PC-3 (cell line): ENCODE data around the gene UTP3. TPM values are rescaled to one million over a fixed set of nuclear protein-coding genes. Genes with fewer than 3 reads are reported as not detected.
"Not testable (repeated sequence)": the region's sequence is repeated elsewhere in the genome, so short reads cannot be mapped to it uniquely, and the experiment has no call there.

Source experiments
- ATAC-seq: fragments of 200-7000 bp; cut with Tn5 transposase; 2 replicates; pipeline ENCODE4 v1.9.1; 2020; ENCODE audit warnings: mild to moderate bottlenecking, moderate library complexity
- BruUV-seq: library from RNA; stranded (reverse); fragments of 400-500 nt; replicated peaks from 2 replicates; lab custom pipeline; 2021; lab: Mats Ljungman, UMichigan
- CTCF ChIA-PET: fragments of 300-600 bp; sonication (Branson Sonifier 250); formaldehyde crosslinking; loops from one replicate; lab custom pipeline; 2022; ENCODE audit warnings: antibody characterized with exemption; lab: Charles Lee
- POLR2A ChIA-PET: fragments of 300-600 bp; sonication (Branson Sonifier 250); formaldehyde crosslinking; loops from one replicate; lab custom pipeline; 2022; ENCODE audit warnings: antibody characterized with exemption; ENCODE audit not compliant: unreplicated experiment; lab: Charles Lee
- DNase-seq: peaks from one replicate; pipeline ENCODE4 v3.0.0-alpha.2; 2015
- H2AFZ ChIP-seq: fragments of 300-600 bp; sonication (generic); 2 replicates; pipeline ENCODE4 v1.6.0; 2016; ENCODE audit warnings: antibody characterized with exemption, low read length
- H3F3A ChIP-seq: fragments of 300-600 bp; sonication (generic); one replicate; pipeline ENCODE4 v1.6.0; 2017; ENCODE audit warnings: antibody characterized with exemption, low read length, control low read depth, mild to moderate bottlenecking; ENCODE audit not compliant: unreplicated experiment
- H3K27ac ChIP-seq: fragments of 300-600 bp; sonication (generic); 2 replicates; pipeline ENCODE4 v1.5.1; 2016; ENCODE audit warnings: mild to moderate bottlenecking, low read length
- H3K27me3 ChIP-seq: fragments of 300-600 bp; sonication (generic); 2 replicates; pipeline ENCODE4 v1.6.1; 2016; ENCODE audit warnings: low read length, mixed read lengths
- H3K36me3 ChIP-seq: fragments of 300-600 bp; sonication (generic); 2 replicates; pipeline ENCODE4 v1.6.1; 2016; ENCODE audit warnings: low read depth, mixed run types, low read length, mixed read lengths
- H3K4me1 ChIP-seq: fragments of 300-600 bp; sonication (generic); 2 replicates; pipeline ENCODE4 v1.5.1; 2016; ENCODE audit warnings: low read length; ENCODE audit not compliant: insufficient read depth
- H3K4me2 ChIP-seq: fragments of 300-600 bp; sonication (generic); 2 replicates; pipeline ENCODE4 v1.6.0; 2016; ENCODE audit warnings: low read length
- H3K4me3 ChIP-seq: fragments of 300-600 bp; sonication (generic); 2 replicates; pipeline ENCODE4 v1.5.1; 2016; ENCODE audit warnings: mild to moderate bottlenecking, low read length, mixed read lengths
- H3K79me2 ChIP-seq: fragments of 300-600 bp; sonication (generic); 2 replicates; pipeline ENCODE4 v1.6.1; 2017; ENCODE audit warnings: low read length, mixed read lengths
- H3K9ac ChIP-seq: fragments of 300-600 bp; sonication (generic); 2 replicates; pipeline ENCODE4 v1.6.0; 2016; ENCODE audit warnings: mild to moderate bottlenecking, low read length
- H3K9me2 ChIP-seq: fragments of 300-600 bp; sonication (generic); replicated peaks from 2 replicates; pipeline ENCODE4 v1.6.1; 2016; ENCODE audit warnings: mixed run types, low read length, mixed read lengths
- H3K9me3 ChIP-seq: fragments of 300-600 bp; sonication (generic); 2 replicates; pipeline ENCODE4 v1.6.1; 2016; ENCODE audit warnings: low read length, mixed read lengths
- H4K20me1 ChIP-seq: fragments of 300-600 bp; sonication (generic); 2 replicates; pipeline ENCODE4 v1.6.1; 2016; ENCODE audit warnings: low read length, mixed read lengths
- EZH2 ChIP-seq: fragments of 300-600 bp; sonication (generic); IDR thresholded peaks from one replicate; pipeline ENCODE4 v1.6.1; 2017; ENCODE audit warnings: antibody characterized with exemption, mild to moderate bottlenecking, low read length; ENCODE audit not compliant: unreplicated experiment
- EZH2phosphoT487 ChIP-seq: fragments of 300-600 bp; sonication (generic); IDR thresholded peaks from 2 replicates; pipeline ENCODE4 v1.6.1; 2018; ENCODE audit warnings: mild to moderate bottlenecking, antibody characterized with exemption, low read length, borderline replicate concordance
- intact Hi-C: fragments of 100-400 bp; cut with micrococcal nuclease; formaldehyde crosslinking; loops from 2 replicates; pipeline ENCODE4 v1.9.0; 2023
- total RNA-seq: library from RNA; depleted of rRNA; stranded (reverse); fragments of >200 nt; gene quantifications from 2 replicates; pipeline ENCODE4 v1.2.3, GENCODE V29; 2014
- TF ChIP-seq, protein P1 (sequence below): fragments of 300-600 bp; sonication (generic); conservative IDR thresholded peaks from 2 replicates; pipeline ENCODE4 v1.5.1; 2017; ENCODE audit warnings: antibody characterized with exemption, low read depth, mild to moderate bottlenecking, low read length

Gene UTP3
- total RNA-seq, 1 experiment from 2014 or later = 27.8 TPM

- Histone ChIP-seq H4K20me1 (no peaks in the 10 kb centered on the region), H3K4me3 (no peak overlapping the region), H3K9me3 (no peaks in the 10 kb centered on the region), H3K9ac (no peak overlapping the region), H3K9me2 (no peaks in the 10 kb centered on the region), H3K27ac (no peak overlapping the region), H3K79me2 (no peaks in the 10 kb centered on the region), H3F3A (no peaks in the 10 kb centered on the region), H3K36me3 (no peaks in the 10 kb centered on the region), H3K27me3 (no peaks in the 10 kb centered on the region), H3K4me2 (no peak overlapping the region), H3K4me1 (no peaks in the 10 kb centered on the region), H2AFZ (no peak overlapping the region)
- TF ChIP-seq EZH2phosphoT487 = no peak
- no peak for TF ChIP-seq EZH2
- TF ChIP-seq, protein P1, sequence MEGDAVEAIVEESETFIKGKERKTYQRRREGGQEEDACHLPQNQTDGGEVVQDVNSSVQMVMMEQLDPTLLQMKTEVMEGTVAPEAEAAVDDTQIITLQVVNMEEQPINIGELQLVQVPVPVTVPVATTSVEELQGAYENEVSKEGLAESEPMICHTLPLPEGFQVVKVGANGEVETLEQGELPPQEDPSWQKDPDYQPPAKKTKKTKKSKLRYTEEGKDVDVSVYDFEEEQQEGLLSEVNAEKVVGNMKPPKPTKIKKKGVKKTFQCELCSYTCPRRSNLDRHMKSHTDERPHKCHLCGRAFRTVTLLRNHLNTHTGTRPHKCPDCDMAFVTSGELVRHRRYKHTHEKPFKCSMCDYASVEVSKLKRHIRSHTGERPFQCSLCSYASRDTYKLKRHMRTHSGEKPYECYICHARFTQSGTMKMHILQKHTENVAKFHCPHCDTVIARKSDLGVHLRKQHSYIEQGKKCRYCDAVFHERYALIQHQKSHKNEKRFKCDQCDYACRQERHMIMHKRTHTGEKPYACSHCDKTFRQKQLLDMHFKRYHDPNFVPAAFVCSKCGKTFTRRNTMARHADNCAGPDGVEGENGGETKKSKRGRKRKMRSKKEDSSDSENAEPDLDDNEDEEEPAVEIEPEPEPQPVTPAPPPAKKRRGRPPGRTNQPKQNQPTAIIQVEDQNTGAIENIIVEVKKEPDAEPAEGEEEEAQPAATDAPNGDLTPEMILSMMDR = no peak
- ATAC-seq = no peak
- intact Hi-C loops = loop anchor here (10.0 kb wide), 1 partner anchor 76 kb away; no protein-coding TSS in a partner anchor
- no TSS peak for BruUV-seq
- ChIA-PET CTCF (no interaction called here), POLR2A (no interaction called here)
- DNase-seq = no peak
Measured at GRCh38 chr4:70658418-70658817, 29.9 kb upstream of the UTP3 start.

DNA sequence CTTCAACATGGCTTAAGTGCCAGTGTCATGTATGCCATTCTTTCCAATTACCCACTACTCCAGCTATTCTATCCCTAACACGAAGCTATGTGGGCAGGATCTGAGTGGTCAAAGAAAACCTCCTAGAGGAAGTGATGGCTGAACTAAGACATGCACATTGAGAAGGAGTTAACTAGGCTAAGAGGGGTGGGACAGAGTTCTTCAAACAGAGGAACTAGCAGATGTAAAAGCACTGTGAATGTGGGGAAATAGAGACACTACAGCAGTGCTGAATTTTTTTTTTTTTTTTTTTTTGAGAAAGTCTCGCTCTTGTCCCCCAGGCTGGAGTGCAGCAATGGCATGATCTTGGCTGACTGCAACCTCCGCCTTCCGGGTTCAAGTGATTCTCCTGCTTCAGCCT is 28.2 kb upstream of the UTP3 start:
- ChIA-PET CTCF (no interaction called here), POLR2A (no interaction called here)
- Histone ChIP-seq H3F3A (no peaks in the 10 kb centered on the region), H2AFZ (no peak overlapping the region), H3K79me2 (no peaks in the 10 kb centered on the region), H3K4me2 (no peak overlapping the region), H3K9ac (no peak overlapping the region), H3K4me1 (no peaks in the 10 kb centered on the region), H3K9me3 (no peaks in the 10 kb centered on the region), H3K4me3 (no peak overlapping the region), H3K36me3 (no peaks in the 10 kb centered on the region), H3K27me3 (no peaks in the 10 kb centered on the region), H3K27ac (no peak overlapping the region), H4K20me1 (no peaks in the 10 kb centered on the region), H3K9me2 (no peaks in the 10 kb centered on the region)
- DNase-seq (no peak), ATAC-seq (no peak)
- no TSS peak for BruUV-seq
- intact Hi-C loops = no loop called here
- TF ChIP-seq EZH2phosphoT487 = no peak
- TF ChIP-seq EZH2 = no peak
- TF ChIP-seq, protein P1 = no peak

- H3K9me2 ChIP-seq, H3K4me2 ChIP-seq, H3K79me2 ChIP-seq, H3K9me3 ChIP-seq, H3K4me3 ChIP-seq, H4K20me1 ChIP-seq, H3F3A ChIP-seq, H3K27ac ChIP-seq, BruUV-seq, ATAC-seq, H3K36me3 ChIP-seq, POLR2A ChIA-PET, H3K9ac ChIP-seq, H3K4me1 ChIP-seq, H3K27me3 ChIP-seq, intact Hi-C loops, CTCF ChIA-PET, DNase-seq: not testable (repeated sequence)
- H2AFZ ChIP-seq = 0 out of 2 replicates have a peak overlapping the region, but pooled peaks have one; percentile 31
Measured at GRCh38 chr4:70661309-70661922, 26.9 kb upstream of the UTP3 start.
